ENCODE results near the gene TIMELESS.

DNA sequence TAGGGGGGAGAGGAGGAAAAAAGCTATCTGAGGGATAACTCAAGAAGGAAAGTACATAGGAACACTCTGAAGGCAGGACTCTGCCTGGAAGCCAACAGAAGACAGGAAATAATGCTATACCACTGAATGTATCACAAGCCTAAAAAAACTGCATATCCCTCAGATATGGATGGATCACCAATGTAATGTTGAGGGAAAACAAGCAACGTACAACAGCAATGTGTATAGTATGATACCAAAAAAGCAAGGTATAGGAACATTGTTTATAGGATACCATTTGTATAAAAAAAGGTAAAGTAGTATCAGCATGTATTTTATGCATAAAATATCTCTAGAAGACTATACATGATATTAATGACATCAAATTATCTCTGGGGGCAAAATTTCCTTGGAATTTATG is 35.3 kb upstream of the TIMELESS start:
- TF ChIP-seq, protein P1, sequence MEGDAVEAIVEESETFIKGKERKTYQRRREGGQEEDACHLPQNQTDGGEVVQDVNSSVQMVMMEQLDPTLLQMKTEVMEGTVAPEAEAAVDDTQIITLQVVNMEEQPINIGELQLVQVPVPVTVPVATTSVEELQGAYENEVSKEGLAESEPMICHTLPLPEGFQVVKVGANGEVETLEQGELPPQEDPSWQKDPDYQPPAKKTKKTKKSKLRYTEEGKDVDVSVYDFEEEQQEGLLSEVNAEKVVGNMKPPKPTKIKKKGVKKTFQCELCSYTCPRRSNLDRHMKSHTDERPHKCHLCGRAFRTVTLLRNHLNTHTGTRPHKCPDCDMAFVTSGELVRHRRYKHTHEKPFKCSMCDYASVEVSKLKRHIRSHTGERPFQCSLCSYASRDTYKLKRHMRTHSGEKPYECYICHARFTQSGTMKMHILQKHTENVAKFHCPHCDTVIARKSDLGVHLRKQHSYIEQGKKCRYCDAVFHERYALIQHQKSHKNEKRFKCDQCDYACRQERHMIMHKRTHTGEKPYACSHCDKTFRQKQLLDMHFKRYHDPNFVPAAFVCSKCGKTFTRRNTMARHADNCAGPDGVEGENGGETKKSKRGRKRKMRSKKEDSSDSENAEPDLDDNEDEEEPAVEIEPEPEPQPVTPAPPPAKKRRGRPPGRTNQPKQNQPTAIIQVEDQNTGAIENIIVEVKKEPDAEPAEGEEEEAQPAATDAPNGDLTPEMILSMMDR (IDR thresholded peaks at IDR 0.05) = no peak
- no peak for TF ChIP-seq POLR2AphosphoS5 (IDR thresholded peaks at IDR 0.05)
- no peak for TF ChIP-seq POLR2A (IDR thresholded peaks at IDR 0.05)

Data from upper lobe of left lung (tissue), 4 donors.